NCI-H2171 (cell line): ENCODE data around the gene TRIM28.
A peak's percentile ranks its signal among the peaks of the same experiment; 100 is the strongest.
"Not testable (repeated sequence)": the region's sequence is repeated elsewhere in the genome, so short reads cannot be mapped to it uniquely, and the experiment has no call there.

Experiments
- DNase-seq: peaks from one replicate; lab custom pipeline; 2025; lab: John Stamatoyannopoulos, UW

TRIM28 gene

DNA sequence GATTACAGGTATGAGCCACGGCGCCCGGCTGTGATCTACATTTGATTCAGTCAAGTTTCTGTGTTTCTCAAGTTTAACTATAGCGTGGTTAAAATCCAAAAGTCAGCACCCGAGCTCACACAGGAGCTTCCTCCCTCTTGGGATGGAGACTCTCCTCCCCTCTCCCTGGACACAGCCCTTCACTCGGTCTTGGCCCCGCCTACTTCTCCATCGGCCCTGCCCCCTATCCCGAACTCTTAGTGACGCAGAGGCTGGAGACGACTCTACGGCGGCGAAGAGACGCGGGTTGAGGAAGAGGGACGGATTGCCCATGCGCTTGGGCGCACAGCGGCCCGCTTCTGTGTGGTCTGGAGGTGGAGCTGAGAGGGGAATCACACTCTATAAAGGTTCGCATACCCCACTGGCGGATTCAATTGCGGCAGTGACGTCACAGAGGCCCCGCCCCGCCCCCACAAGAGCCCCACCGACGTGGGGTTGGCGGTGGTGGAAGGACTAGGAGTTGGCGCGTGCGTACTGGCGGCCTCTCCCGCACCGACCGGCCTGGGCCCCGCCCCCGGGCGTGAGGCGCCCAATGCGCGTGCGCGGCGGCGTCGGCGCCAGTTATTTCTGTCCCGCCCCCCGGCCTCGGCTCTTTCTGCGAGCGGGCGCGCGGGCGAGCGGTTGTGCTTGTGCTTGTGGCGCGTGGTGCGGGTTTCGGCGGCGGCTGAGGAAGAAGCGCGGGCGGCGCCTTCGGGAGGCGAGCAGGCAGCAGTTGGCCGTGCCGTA, at the start of gene TRIM28:
Gene TRIM28 (plus strand): TSS at position 239 of the 765 bp plus-strand sequence. CDS start 694 bp downstream, outside the sequence.
- no peak for DNase-seq

DNA sequence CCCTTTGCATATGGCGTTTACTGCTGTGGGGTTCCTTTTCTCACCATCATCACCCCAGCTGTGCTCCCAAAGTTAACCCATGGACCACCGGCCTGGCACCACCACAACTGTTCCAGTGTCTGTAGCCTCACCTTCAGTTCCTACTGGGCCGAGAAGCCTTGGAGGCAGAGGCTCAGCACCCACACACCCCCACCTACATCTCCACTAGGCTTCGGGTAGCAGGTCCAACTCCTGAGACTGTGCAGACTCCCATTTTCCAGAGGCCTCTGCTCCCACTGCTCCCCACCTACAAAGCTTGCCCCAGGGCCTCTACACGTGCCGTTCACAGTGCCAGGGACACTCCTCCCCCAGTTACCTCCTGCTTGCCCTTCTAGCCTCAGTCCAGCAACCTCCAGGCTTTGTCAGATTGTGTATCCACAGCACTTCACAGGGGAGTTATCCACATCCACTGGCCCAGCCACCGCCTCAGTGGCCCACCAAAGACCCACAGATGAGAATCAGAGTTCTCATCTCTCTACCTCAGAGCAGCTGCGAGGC, 46.2 kb upstream of the TRIM28 start:
- no peak for DNase-seq

DNA sequence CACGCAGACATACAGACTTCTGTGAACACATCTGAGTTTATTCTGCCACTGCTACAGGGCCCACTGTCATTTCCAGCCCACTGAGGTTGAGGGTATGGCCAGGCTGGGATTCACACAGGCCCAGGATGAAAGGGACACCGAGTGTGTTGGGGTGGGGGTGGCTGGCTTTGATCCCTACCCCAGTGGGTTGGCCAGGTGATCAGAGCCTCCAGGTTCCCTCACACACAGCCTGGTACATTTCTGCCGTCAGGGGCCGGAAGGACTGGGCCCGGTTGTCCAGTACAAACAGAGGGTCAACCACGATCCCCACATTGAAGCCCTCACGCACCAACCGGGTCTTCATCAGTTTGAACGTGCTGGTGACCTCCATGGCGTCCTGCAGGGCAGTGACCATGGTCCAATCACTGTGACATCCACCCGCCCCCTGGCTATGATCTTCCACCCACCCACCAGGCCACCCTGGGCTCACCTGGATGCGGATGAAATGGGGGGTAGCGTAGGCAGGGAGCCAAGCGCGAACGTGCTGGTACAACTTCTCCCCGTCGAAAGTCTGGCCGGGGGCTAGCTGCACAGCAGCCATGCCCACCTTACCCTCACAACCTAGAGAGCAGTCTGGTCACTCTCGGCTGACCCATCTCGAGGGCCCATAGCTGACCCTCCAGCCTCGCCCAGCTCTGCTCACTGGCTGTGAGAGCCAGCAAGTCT, 45.4 kb upstream of the TRIM28 start:
- DNase-seq: no peak

DNA sequence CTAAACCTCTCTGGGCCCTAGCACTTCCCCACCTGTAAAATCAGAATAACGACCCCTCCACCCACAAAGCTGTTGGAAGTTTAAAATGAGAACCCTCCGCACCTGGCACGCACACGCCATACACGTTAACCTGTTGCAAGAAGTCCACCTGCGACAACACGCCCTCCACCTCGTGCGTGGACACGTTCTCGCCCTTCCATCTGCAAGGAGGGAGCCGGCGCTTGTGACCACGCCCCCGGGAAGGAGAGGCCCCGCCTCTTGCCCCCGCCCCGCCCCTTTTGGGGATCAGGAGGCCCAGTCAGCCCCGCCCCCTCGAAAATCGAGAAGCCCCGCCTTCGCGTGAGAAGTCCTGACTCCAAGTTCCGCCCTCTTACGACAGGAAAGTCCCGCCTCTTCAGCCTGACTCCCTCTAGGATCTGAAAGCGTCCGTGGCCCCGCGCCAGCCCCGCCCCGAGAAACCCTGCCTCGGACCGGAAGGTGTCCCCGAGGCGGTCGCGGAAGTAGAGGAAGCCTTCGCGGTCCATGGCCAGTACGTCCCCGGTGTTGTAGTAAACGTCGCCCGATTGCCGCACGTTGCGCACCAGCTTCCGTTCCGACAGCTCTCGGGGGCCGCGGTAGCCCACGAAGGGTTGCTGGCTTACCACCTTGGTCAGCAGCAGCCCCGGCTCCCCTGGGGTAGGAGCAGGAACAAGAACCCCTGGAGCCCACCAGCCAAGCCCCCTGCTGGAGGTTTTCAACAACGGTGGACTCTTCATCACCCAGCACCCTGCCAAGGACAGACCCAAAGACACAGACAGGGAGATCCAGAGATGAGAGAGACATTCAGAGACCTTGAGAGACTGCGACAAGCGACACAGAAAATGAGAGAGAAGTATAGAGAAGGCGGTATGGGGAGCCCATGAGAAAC, 44.6 kb upstream of the TRIM28 start:
- DNase-seq: peak; percentile 98

DNA sequence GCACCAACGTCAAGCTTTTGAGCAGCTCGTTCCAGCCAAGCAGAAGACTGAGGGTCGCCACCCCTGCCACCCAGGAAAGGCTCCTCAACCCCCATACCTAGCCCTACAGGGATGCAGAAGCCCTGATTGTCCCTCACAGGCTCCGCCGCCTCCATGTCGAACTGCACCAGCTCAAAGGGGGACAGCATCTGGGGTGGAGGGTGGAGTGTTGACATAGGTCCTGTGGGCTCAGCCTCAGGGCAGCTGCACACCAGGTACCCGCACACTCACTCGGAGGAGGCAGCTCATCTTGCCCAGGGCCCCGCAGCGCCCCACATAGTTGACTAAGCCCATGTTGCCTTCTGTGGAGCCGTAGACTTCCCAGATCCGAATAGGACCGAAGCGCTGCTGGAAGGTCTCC, 43.6 kb upstream of the TRIM28 start:
- no peak for DNase-seq

DNA sequence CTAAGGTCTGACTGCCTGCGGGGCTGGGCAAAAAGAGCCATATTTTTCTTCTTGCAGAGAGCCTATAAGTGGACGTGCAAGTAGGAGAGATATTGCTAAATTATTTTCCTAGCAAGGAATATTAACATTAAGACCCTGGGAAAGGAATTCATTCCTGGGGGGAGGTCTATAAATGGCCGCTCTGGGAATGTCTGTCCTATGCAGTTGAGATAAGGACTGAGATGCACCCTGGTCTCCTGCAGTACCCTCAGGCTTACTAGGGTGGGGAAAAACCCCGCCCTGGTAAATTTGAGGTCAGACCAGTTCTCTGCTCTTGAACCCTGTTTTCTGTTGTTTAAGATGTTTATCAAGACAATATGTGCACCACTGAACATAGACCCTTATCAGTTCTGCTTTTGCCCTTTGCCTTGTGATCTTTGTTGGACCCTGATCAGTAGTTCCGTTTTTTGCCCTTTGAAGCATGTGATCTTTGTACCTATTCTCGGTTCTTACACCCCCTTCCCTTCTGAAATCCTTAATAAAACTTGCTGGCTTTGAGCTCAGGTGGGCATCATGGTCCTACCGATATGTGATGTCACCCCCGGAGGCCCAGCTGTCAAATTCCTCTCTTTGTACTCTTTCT, 36.2 kb upstream of the TRIM28 start:
- not testable (repeated sequence) for DNase-seq

GRCh38 chr19:58509731-58510083, 34.2 kb upstream of the TRIM28 start:
- no peak for DNase-seq

DNA sequence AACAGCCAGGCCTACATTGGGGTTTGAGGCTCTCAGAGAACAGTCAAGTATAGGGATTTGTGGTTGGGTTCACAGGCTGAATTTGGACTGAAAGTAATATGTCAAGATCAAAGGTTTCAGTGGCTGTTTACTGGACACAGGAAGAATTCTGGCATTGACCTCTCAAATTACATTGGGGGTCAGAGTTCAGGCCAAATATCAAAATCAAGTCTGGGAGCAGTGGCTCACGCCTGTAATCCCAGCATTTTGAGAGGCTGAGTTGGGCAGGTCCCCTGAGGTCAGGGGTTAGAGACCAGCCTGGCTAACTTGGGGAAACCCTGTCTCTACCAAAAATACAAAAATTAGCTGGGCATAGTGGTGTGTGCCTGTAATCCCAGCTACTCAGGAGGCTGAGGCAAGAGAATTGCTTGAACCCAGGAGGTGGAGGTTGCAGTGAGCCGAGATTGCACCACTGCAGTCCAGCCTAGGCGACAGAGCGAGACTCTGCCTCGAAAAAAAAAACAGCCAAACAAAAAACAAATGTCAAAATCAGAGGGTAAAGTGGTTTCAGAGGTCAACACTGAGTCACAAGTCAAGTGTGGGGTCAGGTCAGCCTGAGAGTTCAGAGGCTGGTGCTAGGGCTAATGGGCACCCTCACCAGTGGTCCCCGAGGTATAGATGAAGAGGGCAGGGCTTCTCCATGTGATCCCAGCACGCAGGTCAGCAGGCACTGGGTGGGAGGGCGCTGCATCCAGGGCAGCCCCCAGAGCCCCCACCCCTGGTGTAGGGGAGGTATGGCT, 33.6 kb upstream of the TRIM28 start:
- DNase-seq: no peak

- DNase-seq: no peak
These were observed 32.3 kb upstream of the TRIM28 start, which contains the start of gene SLC27A5 for GRCh38 chr19:58511353-58512208. Gene SLC27A5, minus strand, starts transcription at chr19:58511992. Its CDS starts 37 bp downstream, at chr19:58511955.

GRCh38 chr19:58513213-58513693, 30.6 kb upstream of the TRIM28 start:
- no peak for DNase-seq

GRCh38 chr19:58513694-58514563, 29.9 kb upstream of the TRIM28 start:
- DNase-seq: peak; percentile 73

DNA sequence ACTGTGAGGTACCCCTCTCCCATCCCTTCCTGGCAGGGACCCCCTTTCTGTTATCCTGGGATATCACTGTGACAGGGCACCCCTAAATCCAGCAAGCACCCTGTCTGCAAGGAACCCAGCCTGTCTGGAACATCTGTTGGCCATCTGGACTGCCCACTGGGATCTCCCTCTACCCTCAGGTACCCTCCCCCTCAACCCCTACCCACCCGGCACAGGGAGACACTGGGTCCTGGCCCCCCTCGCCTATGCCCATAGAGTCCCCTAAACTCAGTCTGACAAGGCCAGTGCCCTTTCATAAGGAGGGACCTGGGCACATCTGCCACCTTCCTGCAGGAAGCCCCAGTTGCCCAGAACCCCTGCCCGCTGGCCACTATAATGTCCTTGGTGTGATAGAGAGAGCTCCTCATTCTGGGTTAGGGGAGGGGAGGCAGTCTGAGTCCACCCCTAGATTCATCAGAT, 29.3 kb upstream of the TRIM28 start:
- DNase-seq: no peak

GRCh38 chr19:58515259-58515658, 28.6 kb upstream of the TRIM28 start:
- no peak for DNase-seq

DNA sequence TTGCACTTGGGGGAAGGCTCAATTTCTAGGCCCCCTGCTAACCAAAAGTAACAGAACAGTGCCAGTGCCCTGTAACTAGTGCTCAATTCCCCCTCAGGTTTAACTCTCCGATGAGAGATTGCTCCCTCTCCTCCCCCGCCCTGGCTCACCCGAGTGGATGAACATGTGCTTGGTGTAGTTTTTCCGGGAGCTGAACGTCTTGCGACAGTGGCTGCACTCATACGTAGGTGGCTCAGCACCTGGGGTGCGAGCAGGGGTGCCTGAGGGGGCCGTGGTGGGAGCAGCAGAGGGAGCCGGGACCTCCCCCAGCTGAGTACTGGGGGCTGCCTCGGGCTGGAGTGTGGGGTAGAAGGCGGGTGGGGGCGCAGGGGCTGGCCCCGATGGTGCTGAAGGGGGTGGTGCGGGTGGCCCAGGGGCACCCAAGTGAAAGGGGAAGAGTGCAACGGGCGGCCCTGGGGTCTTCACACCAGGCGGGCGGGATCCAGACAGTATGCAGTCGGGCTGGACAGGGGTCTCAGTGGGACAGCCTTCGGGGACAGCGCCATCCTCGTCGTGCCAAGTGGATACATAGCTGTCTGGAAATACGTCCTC, 27.5 kb upstream of the TRIM28 start:
- DNase-seq: no peak

- no peak for DNase-seq
These were observed 26.7 kb upstream of the TRIM28 start for GRCh38 chr19:58516964-58517833.

DNA sequence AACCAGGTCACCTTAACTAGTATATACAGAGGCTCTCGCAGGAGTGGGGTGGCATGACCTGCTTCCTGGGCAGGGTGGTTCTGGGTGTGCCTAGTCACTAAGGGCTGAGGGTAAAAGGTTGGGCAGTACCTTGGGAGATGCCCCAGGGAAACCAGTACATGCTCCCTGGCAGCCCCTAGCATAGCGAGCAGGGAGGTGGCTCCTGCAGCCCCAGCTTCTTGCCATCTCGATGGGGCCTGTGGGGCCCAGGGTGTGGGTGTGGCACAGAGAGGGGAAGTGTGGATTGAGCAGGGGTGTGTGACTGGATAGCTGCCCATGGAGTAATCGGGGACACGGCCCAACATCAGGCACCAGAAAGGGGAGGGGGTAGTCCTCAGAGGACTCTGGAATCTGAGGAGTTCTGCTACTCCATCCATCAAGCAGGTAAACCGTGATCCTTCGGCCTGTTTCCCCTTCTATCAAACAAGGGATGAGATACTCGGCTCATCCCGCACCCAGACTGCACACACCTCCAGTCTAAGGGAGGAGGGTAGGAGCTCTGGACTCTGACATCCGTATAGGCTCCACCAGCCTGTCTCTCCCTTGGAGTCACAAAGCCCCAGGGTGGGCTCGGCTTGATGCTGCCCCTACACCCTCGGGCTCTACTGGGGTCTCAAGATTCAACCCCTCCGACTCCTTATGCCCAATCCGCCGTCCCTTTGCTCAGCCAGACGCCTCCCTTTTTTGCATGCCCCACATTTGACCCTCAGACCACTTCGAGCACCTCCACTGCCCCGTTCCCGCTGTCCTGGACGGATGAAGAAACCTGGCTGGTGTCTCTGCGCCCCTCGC, 25.4 kb upstream of the TRIM28 start:
- DNase-seq: no peak

GRCh38 chr19:58519087-58519354, 24.8 kb upstream of the TRIM28 start:
- DNase-seq: peak; percentile 67
